Suprapubic skin (tissue), 4 donors: ENCODE results near the gene PRSS50.

ENCODE experiments used
- CTCF ChIP-seq, 2 donors: fragments of 200-600 bp in 1 of 2; fragments of 450-650 bp in 1 of 2; sonication (generic) in 1 of 2; IDR thresholded peaks; one replicate each; pipeline ENCODE4 v1.5.1; 2016 to 2019; ENCODE audit warnings: antibody characterized with exemption in 2 of 2, mild to moderate bottlenecking in 1 of 2, moderate library complexity in 1 of 2
- EP300 ChIP-seq: sonication (generic); formaldehyde crosslinking; IDR thresholded peaks from one replicate; pipeline ENCODE4 v1.6.1; 2017; ENCODE audit warnings: antibody characterized with exemption
- POLR2A ChIP-seq, 2 donors: fragments of 450-650 bp; IDR thresholded peaks; one replicate each; pipeline ENCODE4 v1.6.1; 2017; ENCODE audit warnings: antibody characterized with exemption in 2 of 2, mild to moderate bottlenecking in 2 of 2, moderate library complexity in 2 of 2
- POLR2AphosphoS5 ChIP-seq, 3 donors: sonication (generic); formaldehyde crosslinking; IDR thresholded peaks; one replicate each; pipeline ENCODE4 v1.6.1; 2017; ENCODE audit warnings: antibody characterized with exemption in 3 of 3

GRCh38 chr3:46672349-46672695 is 45.3 kb downstream of the PRSS50 start:
- no peak for TF ChIP-seq CTCF (IDR thresholded peaks at IDR 0.05)
- TF ChIP-seq POLR2A (IDR thresholded peaks at IDR 0.05) = no peak
- no peak for TF ChIP-seq EP300
- no peak for TF ChIP-seq POLR2AphosphoS5 (IDR thresholded peaks at IDR 0.05)
